Mucosa of gallbladder (tissue), 1 donor: ENCODE measurements around the gene ATL3. TPM values are rescaled to one million over a fixed set of nuclear protein-coding genes. Genes with fewer than 3 reads are reported as not detected.
"Not testable (repeated sequence)": the region's sequence is repeated elsewhere in the genome, so short reads cannot be mapped to it uniquely, and the experiment has no call there.

Experiments
- DNase-seq: peaks from one replicate; pipeline ENCODE4 v3.0.0-alpha.2; 2020; ENCODE audit warnings: low spot score
- total RNA-seq: library from RNA; stranded (reverse); gene quantifications from one replicate; pipeline ENCODE4 v1.2.1, GENCODE V29; 2021
- donor health status: DM: no; HTN: no; CAD: no.

ATL3 gene
- total RNA-seq, 1 donor from 2014 or later = 59.4 TPM

DNA sequence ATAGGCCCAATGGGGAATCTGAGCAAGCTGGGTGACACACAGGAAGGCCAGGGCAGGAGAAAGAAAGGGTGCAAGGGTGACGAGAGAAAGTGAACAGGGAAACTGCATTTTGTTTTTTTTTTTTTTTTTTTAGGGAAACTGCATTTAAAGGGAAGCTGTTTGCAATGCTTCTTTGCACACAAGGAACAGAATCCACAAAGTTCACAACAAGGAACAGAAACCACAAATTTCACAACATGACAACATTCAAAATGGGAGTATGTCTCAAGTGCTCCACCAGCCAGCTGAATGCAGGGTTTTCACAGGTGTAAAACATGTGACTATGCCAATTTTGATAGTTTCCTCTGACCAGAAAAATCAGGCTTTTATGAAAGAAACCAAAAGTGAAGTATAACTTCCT, 50.1 kb downstream of the ATL3 start:
- DNase-seq = no peak

DNA sequence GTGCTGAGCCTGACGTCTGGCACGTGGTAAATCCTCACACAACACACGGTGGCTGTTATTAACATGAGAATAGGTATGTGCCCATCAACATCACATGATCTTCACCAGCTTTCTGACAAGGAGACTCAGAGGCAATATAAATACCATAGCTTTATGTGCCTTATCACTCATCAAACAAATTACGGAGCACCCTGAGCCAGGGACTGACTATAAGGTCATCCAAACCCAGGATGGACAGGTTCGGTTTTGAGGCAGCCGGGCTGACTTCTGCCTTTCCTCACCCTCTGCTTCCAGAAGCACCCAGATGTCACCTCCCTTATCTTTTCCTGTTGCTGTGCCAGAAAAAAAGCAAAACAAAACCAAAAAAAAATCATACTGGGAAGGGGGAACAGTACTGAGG, 51.2 kb downstream of the ATL3 start:
- no peak for DNase-seq

DNA sequence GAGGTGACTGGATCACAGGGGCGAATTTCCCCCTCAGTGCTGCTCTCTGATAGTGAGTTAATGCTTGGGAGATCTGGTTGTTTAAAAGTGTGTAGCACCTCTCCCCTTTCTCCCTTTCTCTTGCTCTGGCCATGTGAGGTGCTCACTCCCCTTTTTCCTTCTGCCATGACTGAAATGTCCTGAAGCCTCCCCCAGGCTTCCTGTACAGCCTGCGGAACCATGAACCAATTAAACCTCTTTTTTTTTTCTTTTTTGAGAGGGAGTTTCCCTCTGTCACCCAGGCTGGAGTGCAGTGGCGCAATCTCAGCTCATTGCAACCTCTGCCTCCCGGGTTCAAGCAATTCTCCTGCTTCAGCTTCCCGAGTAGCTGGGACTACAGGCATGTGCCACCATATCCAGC, 53.5 kb downstream of the ATL3 start:
- not testable (repeated sequence) for DNase-seq

DNA sequence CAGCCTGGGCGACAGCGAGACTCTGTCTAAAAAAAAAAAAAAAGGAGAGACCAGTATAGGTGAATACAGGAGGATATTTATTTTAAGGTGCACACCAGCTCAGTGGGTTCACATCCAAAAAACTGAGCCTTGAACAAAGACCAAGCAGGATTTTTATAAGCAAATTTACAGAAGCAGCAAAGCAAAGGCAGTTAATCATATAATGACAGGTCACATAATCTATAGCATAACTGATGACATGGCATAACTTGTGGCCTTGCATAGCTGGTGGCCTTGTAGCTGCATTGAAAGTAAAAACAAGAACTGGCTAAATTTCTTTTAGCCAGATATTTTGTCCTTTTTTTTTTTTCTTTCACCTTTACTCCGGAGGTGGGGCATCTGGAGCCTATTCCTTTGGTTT, 54.2 kb downstream of the ATL3 start:
- DNase-seq = no peak

DNA sequence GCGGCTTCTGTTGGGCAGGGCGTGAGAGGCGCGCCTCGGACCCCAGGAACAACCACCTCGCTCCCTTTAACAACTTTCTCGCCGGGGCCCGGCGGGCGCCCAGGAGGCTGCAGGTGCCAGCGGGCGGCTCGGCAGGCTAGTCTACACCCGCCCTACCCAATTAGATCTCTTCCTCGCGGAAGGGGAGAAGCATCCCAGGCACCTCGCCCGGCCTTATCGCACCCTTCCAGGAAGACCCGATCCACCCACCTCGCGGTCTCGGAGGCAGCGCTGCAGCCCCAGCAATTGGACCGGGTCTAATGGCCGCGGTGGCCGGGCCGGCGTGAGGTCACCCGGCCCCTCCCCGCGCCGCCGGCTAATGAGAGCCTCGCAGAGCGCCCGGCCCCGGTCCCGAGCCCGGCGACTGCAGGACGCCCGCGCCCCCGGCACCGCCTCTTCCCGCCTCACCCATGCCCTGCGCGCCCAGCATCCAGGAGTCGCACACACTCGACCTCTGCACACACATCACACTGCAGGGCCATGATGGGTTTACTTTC, 57.0 kb downstream of the ATL3 start, which contains the start of gene PLAAT3:
TSS of gene PLAAT3 (minus strand) at position 298 of the 536 bp plus-strand sequence. CDS start 419 bp downstream, outside the sequence.
- DNase-seq = peak; percentile 67

DNA sequence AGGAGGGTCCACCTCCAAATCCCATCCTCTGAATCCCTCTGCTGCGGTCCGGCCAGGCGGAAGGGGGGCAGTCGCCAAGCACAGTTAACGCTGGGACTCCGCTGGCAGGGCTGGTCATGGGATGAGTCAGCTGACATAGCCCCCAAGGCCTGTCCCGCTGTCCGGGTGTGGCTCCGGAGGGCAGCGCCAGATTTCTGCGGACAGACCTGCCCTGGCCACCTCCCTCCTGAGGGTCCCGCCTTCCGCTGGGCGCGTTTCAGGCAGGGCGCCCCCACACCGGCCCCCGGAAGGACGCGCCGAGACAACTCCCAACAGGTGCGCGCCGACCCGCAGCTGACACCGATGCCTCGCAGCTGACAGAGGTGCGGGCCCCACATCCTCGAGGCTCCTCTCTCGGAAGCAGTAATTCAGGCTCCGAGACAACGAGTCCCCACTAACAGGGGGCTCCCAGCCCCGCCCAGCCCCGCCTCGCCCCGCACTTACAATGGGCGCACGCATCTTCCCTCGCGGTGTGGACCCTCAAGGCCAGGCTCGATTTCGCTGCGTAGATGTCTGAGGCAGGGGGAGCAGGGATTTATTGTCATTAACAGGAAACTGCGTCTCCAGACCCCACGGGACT, 57.5 kb downstream of the ATL3 start:
- DNase-seq = peak; percentile 34

DNA sequence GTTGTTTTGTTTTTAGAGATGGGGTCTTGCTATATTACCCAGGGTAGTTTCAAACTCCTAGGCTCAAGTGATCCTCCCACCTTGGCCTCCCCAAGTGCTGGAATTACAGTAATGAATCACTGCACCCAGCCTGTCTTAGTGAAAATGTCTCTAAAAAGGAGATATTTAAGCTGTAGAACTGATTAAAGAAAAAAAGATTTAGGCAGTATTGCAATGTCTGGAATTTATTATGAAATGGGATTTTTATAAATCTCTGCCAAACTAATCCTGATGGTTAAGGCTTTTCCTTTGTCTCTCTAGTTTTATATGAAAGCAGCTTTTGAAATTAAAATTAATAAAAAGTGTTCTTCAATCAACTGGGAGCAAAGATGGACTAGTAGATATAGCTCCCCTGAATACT, 59.0 kb downstream of the ATL3 start:
- no peak for DNase-seq

DNA sequence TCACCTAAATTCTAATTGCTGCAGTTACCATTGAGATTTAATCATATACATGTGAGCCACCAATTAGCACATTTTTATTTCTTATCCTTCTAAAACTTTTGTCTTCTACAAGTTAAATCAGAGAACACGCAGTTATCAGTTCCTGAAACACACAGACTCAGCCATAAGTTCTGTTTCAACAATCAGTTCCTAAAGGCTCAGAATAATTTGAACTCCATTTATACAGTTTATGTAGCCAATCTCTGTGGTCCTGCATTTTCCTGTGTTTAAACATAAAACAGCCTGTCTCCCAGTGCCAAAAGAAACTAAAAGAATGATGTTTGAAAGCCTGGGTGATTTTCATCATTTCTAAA, 59.8 kb downstream of the ATL3 start:
- no peak for DNase-seq

DNA sequence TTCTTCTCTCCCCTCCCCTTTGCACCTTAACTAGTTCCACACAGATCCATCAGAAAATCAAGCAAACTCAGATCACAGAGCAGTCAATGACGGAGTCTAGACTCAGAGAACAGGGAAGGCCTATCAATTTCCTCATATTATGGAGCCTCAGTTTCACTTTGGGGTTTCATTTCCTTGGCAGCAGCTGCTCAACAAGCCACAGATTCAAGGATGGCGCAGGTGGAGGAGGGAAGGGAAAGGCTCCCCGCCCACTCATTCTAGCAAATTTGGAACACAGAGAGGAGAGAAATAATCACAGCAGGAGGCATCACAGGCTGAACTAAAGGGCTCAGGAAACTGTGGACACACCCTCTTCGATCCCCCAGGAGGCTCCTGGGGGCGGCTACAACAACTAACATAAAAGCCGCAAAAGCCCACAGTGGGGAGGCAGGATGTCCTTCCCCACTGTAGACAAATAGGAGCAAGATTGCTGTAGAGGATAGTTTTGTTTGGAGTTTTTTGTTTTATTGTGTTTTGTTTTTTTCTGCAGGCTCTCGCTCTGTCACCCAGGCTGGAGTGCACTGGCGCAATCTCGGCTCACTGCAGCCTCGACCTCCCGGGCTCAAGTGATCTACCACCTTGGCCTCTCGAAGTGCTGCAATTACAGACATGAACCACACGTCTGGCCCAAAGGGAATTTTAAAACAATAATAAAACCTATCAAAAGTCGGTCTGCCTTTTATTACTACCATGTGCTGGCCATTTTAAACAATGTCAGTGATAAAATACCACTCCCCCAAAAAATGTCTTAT, 60.4 kb downstream of the ATL3 start:
- peak; percentile 31 for DNase-seq

DNA sequence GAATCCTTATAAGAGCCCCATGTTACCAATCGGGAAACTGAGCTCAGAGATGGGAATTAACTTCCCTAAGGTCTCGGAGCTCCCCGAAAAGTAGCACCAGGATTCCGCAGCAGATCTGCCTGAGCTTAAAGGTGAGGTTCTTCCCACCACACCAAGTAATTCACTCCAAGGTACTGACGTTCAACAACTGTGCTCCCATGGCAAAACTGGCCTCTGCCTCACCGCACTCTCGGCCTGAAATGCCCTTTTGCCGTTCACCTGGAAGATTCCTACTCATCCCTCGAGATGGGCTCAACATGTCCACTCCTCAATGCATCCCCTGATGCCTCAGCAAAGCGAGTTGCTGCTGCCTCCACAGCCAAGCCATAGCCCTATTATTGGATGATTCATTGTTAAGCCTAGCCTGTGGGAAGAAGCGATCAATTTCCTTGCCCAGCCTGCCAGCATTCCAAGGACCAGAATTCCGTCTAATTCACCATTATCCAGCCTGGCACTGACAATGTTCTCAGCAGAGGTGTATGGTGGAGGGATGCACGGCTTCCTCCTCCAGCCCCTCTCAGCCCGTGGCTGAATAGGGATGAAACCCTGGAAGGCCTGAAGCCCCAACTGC, 61.1 kb downstream of the ATL3 start:
- DNase-seq = peak; percentile 44

DNA sequence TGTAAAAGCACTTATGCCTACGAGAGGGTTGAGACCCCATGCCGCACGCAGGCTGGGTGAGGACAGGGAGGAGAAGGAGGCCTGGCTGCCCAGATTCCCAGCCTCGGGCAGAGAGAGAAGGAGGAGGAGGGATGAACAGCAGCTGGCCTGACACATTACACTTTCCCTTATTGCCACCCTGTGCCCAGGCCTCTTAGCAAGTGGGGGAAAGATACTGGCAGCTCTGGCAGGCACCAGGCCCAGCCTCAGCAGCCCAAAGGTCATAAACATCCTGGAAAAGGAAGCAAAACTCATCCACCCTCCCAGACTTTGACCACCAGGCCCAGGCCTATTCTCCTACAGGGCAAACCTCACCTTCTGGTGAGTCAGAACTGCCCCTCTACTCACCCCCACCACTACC, 61.6 kb downstream of the ATL3 start:
- DNase-seq = peak; percentile 58

DNA sequence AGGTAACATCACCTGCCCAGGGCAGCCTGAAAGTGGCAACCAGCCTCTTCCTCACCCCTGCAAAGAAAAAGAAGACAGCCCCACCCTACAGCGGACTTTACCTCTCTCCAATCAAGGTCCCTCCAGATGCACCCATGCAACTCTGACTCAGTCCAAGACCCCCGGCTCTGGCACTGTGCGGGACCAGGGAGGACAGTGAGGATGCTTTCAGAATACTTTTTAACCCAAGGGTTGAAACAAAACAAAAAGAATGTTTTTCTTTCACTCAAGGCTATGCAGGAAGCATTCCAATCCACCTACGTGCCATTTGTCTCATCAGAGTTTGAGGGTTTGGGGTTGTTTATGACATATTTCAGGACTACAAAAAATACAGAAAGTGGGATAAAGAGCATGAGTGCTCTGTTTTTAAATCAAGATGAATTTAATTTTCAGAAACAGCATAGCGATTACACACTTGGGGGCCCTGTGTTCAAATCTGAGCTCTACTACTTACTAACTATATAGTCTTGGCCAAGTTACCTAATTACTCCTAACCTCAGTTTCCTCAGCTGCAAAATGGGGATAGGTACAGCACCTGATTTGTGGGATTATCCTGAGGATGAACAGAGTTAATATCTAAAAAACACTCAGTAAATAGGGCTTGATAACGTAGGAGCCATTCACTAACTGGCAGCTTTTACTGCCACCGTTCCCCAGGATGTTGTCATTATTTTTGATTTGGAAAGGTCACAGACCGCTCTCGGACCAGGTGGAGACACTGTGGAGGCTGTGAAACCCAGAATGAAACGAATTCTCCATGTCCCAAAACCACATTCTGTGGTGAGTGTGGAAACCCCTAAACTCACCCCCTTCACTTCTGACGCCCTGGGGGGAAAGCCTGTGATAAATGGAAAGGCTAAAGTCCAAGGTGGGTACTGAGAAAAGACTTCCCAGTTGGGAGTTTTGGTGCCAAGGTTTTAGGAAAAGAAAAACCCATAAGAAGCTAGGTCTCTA, 62.5 kb downstream of the ATL3 start:
- no peak for DNase-seq

DNA sequence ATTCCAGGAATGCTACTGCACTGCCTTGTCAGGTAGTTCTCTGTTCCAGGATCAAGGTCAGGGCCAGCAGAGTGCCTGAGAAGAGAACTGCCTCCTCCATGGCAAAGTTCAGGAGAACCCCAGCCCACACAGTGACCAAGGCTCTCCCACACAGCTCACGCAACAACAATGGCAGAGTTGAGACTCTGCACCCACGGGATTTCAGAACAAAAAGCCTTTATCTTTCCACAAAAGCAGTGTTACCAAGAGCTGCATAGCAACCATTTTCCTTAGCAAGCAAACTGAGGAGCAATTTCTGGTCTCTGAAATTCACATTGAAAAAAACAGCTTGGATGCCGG, 68.0 kb downstream of the ATL3 start:
- no peak for DNase-seq

DNA sequence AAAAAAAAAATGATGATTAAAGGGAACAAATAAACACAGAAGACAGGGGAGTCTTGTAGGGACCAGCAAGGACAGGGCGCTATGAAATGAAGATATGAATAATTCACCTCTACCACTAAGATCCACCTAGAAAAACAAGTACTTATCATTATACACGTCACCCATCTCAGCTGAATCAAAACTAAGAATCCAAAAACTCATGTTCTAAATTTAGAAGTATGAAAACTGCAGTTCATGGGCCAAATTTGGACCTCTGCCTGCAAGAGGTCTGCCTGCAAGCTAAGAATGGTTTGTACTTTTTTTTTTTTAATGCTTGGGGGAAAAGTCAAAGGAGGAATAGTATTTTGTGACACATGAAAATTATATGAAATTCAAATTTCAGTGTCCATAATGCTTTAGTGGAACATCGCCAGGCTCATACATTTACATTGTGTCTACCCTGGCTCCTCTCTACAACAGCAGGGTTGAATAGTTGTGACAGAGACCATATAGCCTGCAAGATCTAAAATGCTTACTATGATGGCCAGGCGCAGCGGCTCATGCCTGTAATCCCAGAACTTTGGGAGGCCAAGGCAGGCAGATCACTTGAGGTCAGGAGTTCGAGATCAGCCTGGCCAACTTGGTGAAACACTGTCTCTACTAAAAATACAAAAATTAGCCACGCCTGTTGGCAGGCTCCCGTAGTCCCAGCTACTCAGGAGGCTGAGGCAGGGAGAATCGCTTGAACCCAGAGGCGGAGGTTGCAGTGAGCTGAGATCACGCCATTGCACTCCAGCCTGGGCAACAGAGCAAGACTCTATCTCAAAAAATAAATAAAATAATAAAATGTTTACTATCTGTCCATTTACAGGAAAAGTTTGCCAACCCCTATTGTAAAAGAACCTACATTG, 68.6 kb downstream of the ATL3 start:
- DNase-seq = not testable (repeated sequence)

DNA sequence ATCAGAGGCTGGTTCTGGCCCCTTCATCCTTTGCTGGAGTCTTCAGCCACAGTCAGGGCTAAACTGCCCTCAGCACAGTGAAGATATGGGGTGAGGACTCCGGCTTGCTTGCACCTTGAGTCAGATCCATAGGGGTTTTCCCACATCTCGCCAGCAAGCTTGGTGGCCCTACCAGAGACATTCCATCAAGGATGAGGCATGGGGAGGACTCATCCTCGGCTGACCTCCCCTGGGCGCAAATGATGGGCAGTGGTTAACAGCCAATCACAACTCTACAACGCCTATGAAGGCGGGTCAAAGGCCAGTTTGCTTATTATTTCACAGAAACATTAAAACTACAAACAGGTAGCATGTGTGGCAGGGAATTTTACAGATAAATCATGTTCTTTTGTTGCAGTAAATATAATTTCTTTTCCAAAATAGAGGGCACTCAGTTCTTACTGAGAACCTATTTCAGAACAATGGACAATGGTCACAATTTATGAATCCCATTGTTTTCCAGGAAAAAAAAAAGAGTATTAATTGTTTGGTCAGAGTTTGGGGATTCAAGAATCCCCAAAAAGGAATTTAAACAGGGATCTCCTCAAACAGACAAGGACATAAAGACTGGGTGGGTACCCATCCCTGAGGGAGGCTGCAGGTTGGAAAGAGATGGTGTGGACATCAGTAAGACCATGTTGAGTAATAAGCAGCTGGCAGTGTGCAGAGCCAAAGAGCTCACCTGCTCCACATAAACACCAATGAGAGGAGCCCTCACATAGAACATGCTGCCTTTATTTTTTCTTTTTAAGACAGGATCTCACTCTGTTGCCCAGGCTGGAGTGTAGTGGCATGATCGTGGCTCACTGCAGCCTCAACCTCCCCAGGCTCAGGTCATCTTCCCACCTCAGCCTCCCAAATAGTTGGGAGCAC, 71.7 kb downstream of the ATL3 start:
- DNase-seq = no peak

DNA sequence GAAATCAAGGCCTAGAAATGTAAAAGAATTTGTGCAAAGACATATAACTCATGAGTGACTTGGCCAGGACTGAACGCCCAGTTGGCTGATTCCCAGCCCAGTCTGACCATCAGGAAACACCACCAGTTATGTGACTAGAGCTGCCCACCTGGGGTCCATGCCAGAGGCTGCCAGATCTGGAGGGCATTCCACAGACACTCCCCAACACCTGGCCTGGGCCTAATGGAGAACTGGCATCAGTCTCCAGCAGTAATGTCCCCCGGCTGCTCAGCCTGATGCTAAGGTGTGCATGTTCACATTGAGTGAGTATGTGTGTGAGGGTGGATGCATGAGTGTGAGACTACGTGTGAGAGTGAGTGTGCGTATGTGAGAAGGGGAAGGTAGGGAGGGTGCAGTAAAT, 72.6 kb downstream of the ATL3 start:
- no peak for DNase-seq

DNA sequence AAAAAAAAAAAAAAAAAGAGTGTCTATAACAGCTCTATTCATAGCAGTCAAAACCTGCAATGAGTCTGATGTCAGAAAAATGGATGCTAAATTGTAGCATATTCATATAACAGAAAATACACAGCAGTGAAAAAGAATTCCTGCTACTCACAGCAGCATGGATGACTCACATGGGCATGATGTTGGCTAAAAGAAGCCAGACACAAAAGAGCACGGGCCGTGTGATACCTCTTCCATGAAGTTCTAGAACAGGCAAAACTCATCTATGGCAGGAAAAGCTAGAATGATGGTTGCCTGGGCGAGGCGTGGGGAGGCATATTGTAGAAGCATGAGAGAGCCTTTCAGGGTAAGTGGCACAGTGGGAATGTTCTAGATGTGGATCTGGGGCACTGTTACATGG, 75.9 kb downstream of the ATL3 start:
- DNase-seq = no peak

DNA sequence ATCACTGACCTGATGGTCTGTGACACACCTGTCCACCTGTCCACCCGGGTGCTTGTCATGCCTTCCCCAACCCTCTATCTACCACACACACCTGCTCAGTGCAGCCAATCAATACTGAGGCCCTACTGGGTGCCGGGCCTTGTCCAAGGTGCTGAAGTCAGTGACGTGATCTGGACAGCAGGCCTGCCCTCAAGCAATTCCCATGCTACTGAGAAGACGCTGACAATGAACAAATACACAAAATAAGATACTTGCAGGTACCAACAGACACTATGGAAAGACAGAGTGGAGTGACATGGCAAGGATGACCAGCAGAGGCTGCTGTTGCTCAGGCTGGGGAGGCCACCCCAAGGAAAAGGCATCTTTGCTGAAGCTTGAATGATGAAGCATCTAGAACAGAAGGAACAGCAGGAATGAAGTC, 78.2 kb downstream of the ATL3 start:
- DNase-seq = no peak

DNA sequence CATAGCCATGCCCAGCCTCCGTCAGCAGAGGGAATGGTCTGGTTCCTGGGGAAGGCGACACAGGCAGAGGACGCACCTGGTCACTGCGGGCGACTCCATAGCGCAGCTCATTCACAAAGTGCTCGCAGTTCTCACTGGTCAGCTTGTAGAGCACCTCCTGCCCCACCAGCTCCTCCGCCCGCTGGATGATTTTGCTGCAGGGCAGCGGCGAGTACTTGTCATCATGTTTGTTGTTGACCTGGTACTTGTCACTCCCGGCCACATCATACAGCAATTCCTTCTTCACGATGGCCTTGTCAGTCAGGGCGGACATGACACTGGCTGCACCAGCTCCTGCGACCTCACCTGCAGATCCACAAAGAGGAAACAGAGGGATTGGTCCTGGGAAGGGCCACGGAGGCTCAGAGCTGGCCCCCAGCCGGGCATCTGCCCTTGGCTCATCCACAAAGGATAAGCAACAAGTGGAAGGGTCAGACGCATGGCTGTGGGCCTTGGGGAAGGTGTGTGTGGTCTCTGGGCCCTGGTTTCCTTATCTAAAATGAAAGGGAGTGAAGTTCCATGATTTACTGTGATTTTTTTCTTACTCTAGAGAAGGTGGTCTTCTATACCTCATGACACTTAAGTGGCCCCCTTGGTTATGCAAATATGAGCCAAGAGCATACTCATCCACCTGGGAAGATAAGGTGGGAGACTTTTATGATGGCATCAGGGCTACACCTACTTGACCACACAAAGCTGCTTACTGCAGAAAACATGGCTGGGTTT, 81.0 kb downstream of the ATL3 start:
- peak; percentile 9 for DNase-seq
